T-helper 1 cell treated with Interleukin-12 subunit alpha and Interleukin-12 subunit beta and Interleukin-4 antibody, amounts not matched to agents 30 ng/mL and 1 ng/mL, for 36 hours (primary cell): ENCODE results near the gene TMEM218. TPM values are rescaled to one million over a fixed set of nuclear protein-coding genes. Genes with fewer than 3 reads are reported as not detected.

ENCODE experiments used
- intact Hi-C: fragments of 100-400 bp; cut with micrococcal nuclease; formaldehyde crosslinking; loops from one replicate; pipeline ENCODE4 v1.15.1; 2024
- total RNA-seq: library from RNA; stranded (reverse); gene quantifications from 2 replicates; pipeline ENCODE4 v1.2.3, GENCODE V29; 2022

Gene TMEM218
- total RNA-seq, 1 donor from 2014 or later = 15.1 TPM

DNA sequence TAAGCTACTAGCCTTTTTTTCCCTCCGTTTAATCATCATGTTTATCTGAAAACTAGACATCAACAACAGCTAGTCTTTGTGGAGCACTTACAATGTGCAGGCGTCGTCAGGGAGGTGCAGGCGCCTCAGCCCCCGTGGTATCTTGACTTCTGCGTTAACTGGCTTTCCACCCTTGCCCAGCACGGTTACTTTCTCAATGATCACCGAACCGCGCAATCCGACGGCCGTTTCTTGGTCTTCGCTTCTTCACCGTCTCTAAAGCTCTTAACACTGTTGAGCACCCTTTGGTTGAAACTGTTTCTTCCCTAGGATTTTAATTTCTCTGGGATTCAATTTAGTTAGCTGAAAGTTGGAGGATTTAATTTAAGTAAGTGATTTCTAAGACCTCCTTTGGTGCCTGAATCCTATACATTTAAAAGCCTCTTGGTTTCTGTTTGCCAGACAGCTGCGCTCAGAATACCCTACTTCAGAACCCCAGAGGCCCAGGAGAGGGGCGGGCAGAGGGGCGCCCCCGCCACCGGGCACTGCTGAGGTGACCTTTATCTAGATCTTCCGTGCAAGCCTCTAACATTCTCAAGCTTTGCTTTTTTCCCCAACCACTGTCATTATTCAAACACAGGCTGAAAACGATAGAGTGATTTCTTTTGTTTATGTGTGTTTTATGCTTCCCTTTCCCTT, 18.0 kb upstream of the TMEM218 start:
- intact Hi-C loops = no loop called here

- intact Hi-C loops = no loop called here
Measured at GRCh38 chr11:125128450-125128849, 17.0 kb upstream of the TMEM218 start.

GRCh38 chr11:125124618-125124992, 13.2 kb upstream of the TMEM218 start:
- intact Hi-C loops = loop anchor here (1.0 kb wide), 1 partner anchor 162 kb away; no protein-coding TSS in a partner anchor

DNA sequence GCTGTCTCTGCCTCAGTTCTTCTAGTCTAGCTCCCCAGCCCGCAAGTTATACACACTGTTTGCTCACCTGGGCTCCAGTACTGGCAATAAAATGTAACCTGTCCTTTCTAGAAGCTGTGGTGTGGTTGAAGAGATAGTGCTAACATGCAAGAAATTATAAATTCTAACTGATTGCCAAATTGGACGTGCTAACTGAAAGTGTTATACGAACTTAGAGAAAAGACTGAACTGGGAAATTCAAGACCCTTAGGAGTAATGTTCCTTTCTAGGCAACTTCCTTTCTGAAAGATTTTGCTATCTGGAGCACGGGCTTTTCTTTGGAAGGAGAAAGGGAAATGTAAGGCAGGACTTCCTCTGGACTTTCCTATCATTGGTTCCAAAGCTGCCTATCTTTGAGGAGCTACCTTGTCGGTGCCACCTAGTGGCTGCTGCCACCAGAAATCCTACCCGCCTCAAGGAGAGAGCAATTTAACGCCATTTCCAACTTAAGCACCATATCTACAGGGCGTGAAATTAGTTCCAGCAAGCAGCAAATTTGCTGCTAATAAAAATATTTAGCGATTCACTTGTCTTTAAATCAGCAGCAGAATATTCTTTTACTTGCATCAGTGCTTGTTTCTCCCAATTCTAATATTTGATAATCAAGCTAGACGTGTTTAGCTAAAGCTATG, 12.7 kb upstream of the TMEM218 start:
- intact Hi-C loops = loop anchor here (1.0 kb wide), 1 partner anchor 162 kb away; no protein-coding TSS in a partner anchor

DNA sequence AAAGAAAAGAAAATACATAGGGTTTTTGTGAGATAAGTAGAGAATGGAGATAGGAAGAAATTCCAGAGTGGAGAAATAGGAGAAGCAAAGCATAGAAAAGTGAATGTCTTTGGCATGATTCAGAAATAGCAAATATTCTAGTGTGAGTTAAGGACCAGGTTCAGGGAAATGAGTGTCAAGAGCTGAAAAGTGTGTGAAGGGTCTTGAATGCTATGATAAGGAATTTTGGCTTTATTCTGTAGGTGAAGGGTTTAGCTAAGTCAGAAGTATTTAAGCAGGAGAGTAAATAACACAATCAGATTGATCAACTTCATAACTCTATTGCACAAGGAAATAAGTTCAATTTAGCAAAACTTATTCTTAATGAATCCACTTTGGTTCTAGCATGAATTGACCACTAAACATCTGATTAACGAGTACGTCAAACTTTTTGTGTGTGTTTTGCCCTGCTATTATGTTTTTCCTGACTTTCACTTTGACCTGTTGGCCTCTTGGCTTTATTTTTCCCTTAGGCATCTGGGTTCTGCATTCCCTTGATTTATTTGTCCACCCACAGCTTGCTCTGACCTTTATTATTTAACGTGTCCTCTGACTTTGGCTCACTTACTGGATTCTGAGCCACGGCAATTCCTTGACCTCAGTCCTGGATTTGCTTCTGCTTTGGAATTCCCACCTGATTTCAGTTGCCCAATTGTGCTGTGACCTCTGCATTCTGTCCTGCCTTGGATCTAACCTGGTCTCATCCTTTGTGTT, 11.9 kb upstream of the TMEM218 start:
- intact Hi-C loops = no loop called here

DNA sequence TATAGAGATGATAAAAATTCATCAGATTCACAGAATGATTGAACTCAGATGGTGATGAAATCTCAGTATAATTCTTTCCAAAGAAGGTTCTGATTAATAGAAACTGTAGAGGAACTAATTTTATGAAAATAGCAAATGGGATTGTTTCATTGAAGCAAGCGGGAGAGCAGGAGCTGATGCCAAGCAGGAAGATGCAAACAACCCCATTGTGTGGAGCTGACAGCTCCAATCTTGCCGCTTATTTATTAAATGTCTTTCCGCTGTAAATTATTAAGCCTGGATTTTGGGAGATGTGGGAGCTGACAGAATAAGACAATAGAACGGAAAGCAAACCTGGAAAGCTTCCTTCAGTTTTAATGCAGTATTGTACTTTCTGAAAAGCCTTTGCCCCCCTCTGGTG, 6.0 kb upstream of the TMEM218 start:
- intact Hi-C loops = no loop called here

- intact Hi-C loops = loop anchor here (5.0 kb wide), 4 partner anchors 367 to 1153 kb away; partner anchors contain the start of genes FAM118B, FOXRED1, RPUSD4 and SRPRA
Measured at GRCh38 chr11:125114518-125114917, 3.1 kb upstream of the TMEM218 start.

- intact Hi-C loops = loop anchor here (5.0 kb wide), 4 partner anchors 365 to 1155 kb away; partner anchors contain the start of genes FAM118B, FOXRED1, RPUSD4 and SRPRA
Measured at GRCh38 chr11:125112208-125112604, 780 bp upstream of the TMEM218 start.

- intact Hi-C loops = loop anchor here (1.0 to 5.0 kb wide), 20 partner anchors 30 to 1156 kb away; partner anchors contain the start of genes CCDC15, CDON, CHEK1 and FAM118B
Measured at GRCh38 chr11:125111001-125111342, 454 bp downstream of the TMEM218 start.

- intact Hi-C loops = loop anchor here (2.0 to 5.0 kb wide), 5 partner anchors 363 to 1157 kb away; partner anchors contain the start of genes CDON, FAM118B, FOXRED1 and RPUSD4
Measured at GRCh38 chr11:125110506-125110905, 920 bp downstream of the TMEM218 start.

DNA sequence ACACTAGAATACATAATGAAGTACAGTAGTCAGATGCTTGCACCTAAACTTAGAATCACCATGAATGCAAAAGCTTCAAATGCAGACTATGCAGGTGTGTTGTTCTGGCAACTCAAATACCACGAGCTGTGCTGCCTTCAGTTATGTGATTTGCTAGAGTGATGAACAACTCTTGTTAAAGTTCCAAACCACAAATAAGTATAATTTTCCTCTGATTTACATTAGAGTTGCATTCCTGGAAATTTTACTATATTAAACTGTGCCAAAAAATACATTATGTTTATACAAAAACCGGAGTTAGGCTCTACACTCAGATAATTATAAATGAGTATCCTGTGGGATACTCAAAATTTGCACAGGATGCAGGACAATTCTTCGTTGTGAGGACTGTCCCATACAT, 3.0 kb downstream of the TMEM218 start:
- intact Hi-C loops = no loop called here

- intact Hi-C loops = no loop called here
Measured at GRCh38 chr11:125105926-125106325, 5.5 kb downstream of the TMEM218 start.

- intact Hi-C loops = no loop called here
Measured at GRCh38 chr11:125102510-125102909, 8.9 kb downstream of the TMEM218 start.

DNA sequence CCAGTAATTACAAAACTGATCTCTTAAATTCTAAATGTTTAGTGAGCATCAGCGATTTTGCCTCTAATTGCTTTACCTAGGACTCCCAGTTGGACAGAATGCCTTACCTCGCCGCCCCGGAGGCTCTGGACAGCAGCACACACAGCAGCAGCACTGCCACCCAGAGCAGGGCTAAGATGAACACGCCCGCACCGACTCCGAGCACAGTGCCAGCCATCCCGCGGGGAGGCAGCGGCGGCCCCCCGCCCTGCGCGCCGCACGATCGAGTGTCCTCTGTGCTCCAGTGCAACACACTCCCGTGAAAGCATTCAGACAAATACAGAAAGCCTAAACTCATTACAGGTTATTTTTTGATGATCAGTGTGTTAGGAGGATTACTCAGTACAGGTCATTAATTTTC, 9.4 kb downstream of the TMEM218 start:
- intact Hi-C loops = no loop called here

DNA sequence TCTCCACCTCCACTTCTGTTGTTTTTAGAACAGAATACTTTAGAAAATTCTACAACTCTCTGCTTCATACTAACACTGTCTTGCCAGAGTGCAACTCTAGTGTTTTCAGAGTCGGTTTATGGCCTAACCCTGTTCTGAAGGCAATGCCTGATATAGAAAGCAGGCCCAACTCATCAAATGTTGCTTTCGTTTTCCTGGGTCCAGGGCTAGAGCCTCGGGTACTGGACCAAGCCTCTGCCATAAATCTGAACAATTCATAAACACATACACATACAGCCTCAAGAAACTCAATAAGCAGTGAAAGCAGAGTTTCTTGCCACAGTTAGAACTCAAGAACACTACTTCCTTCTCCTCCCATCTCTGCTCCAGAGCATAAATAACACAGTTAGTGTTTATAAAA, 9.8 kb downstream of the TMEM218 start:
- intact Hi-C loops = no loop called here

GRCh38 chr11:125100136-125100535, 11.3 kb downstream of the TMEM218 start:
- intact Hi-C loops = no loop called here

- intact Hi-C loops = no loop called here
Measured at GRCh38 chr11:125094731-125095130, 16.7 kb downstream of the TMEM218 start.

DNA sequence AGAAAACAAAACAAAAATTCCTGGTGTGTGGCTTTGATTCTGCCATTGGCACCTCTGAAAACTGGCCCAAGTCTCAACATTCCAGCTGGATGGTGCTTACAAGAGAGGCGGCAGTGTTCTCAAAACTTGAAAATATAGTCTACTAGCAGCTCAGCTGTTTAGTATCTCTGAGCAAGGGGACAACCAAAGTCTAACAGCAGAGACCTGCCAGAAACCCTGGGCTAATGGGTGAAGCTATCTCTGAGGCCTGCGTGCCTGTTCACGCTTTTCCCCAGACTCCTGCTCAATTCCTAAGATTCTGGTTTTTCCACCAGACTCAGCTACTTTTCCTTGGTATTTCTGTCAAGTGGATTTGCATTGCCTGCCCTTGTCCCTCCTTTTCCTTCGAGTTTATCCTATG, 17.9 kb downstream of the TMEM218 start:
- intact Hi-C loops = no loop called here

DNA sequence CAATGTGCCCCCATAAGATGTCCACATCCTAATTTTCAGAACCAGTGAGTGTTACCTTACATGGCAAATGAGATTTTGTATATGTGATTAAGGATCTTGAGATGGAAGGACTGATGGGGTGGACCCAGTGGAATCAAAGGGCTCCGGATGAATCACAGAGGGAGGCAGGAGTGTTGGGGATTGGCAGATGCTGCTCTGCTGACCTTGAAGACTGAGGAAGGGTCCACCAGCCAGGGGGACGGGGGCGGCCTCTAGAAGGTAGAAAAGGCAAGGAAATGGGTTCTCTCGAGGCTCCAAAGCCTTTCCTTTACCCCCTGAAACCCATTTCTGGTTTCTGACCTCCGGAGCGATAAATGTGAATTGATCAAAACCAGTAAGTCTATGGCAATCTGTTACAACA, 18.8 kb downstream of the TMEM218 start:
- intact Hi-C loops = no loop called here

GRCh38 chr11:125091877-125092664, 19.4 kb downstream of the TMEM218 start:
- intact Hi-C loops = loop anchor here (1.0 kb wide), 1 partner anchor 49 kb away; no protein-coding TSS in a partner anchor
